Stomach (tissue), 9 donors: Measurements from ENCODE around the gene FAM124B. TPM values are rescaled to one million over a fixed set of nuclear protein-coding genes. Genes with fewer than 3 reads are reported as not detected.

Experiments
- DNase-seq, 2 donors: peaks; one replicate each; pipeline versions ENCODE4 v3.0.0 to v3.0.0-alpha.2; 2013 to 2019
- H3K27ac ChIP-seq, 5 donors: fragments of 200-600 bp in 4 of 5; sonication (generic) in 4 of 5; one replicate each; pipeline ENCODE4 v1.5.1; 2013 to 2019; ENCODE audit warnings: mild to moderate bottlenecking in 1 of 5, moderate library complexity in 1 of 5
- H3K27me3 ChIP-seq, 3 donors: fragments of 200-600 bp; sonication (generic); one replicate each; pipeline ENCODE4 v1.5.1; 2017 to 2019; ENCODE audit warnings: mixed run types in 1 of 3
- H3K36me3 ChIP-seq, 4 donors: fragments of 200-600 bp; sonication (generic); 1 replicate in 3 of 4; 2 replicates in 1 of 4; pipeline ENCODE4 v1.5.1; 2016 to 2019
- H3K4me1 ChIP-seq, 4 donors: fragments of 200-600 bp; sonication (generic); one replicate each; pipeline ENCODE4 v1.5.1; 2016 to 2019
- H3K4me3 ChIP-seq, 4 donors: fragments of 200-600 bp; sonication (generic) in 3 of 4; one replicate each; pipeline ENCODE4 v1.5.1; 2016 to 2019; ENCODE audit warnings: mild to moderate bottlenecking in 1 of 4
- H3K9me3 ChIP-seq, 4 donors: fragments of 200-600 bp; sonication (generic); one replicate each; pipeline ENCODE4 v1.5.1; 2016 to 2019
- CTCF ChIP-seq, 7 experiments: fragments of 450-650 bp in 4 of 7; fragments of 200-600 bp in 3 of 7; sonication (generic) in 3 of 7; IDR thresholded peaks; one replicate each; pipeline ENCODE4 v1.5.1; 2016 to 2019; ENCODE audit warnings: antibody characterized with exemption in 7 of 7, control low read depth in 2 of 7, mild to moderate bottlenecking in 1 of 7
- EP300 ChIP-seq: sonication (generic); formaldehyde crosslinking; IDR thresholded peaks from one replicate; pipeline ENCODE4 v1.6.1; 2017; ENCODE audit warnings: antibody characterized with exemption
- POLR2A ChIP-seq, 4 donors: fragments of 450-650 bp; IDR thresholded peaks; one replicate each; pipeline ENCODE4 v1.6.1; 2016; ENCODE audit warnings: antibody characterized with exemption in 4 of 4, control low read depth in 2 of 4, mild to moderate bottlenecking in 1 of 4, moderate library complexity in 1 of 4
- POLR2AphosphoS5 ChIP-seq, 3 donors: sonication (generic); formaldehyde crosslinking; IDR thresholded peaks; one replicate each; pipeline ENCODE4 v1.6.1; 2016; ENCODE audit warnings: antibody characterized with exemption in 3 of 3
- WGBS, 5 donors: extraction: QIAGEN DNeasy Blood & Tissue Kit in 3 of 5; methylation state at CpG; one replicate each; pipeline versions ENCODE4 v1.1.5 to v1.1.7; 2013 to 2018; 5-methylcytosine and 5-hydroxymethylcytosine counted together
- intact Hi-C: fragments of 100-400 bp; cut with DNase I; formaldehyde crosslinking; loops from one replicate; pipeline ENCODE4 v1.15.1; 2023; ENCODE audit warnings: low total_unique reads
- polyA plus RNA-seq, 3 donors: library from polyadenylated mRNA; stranded (reverse); fragments of 200-250 nt; gene quantifications; one replicate each; pipeline ENCODE4 v1.2.3, GENCODE V29; 2013
- total RNA-seq, 5 donors: library from RNA; depleted of rRNA; stranded (reverse); fragments of >200 nt; gene quantifications; one replicate each; pipeline versions ENCODE4 v1.1.0 to v1.2.3, GENCODE V29; 2014 to 2016
- donor health status: healthy with polysubstance abuse.
- donor health status: Bipolar disorder and iron deficiency.
- donor health status: healthy.

Gene FAM124B
- total and polyA plus RNA-seq, 8 donors, result 0.25 to 6.4 (median 0.82) TPM; not detected in 2

GRCh38 chr2:224416656-224417360, 14.9 kb upstream of the FAM124B start:
- Histone ChIP-seq H3K36me3 (no peaks in the 10 kb centered on the region), H3K4me1 (no peaks in the 10 kb centered on the region), H3K9me3 (no peaks in the 10 kb centered on the region), H3K27ac (no peak overlapping the region), H3K4me3 (no peak overlapping the region), H3K27me3 (no peaks in the 10 kb centered on the region)
- intact Hi-C loops, result no loop called here
- TF ChIP-seq POLR2A (IDR thresholded peaks at IDR 0.05) (no peak), EP300 (no peak), CTCF (IDR thresholded peaks at IDR 0.05) (no peak)
- WGBS, 5 donors, result 77 to 96% (median 87%) methylated on average over 5 of the region's 5 CpGs
- DNase-seq, result no peak

GRCh38 chr2:224413381-224413780, 11.5 kb upstream of the FAM124B start:
- no peaks in the 10 kb centered on the region for H3K9me3 ChIP-seq
- DNase-seq, result no peak
- H3K27ac ChIP-seq, result no peak overlapping the region
- no peaks in the 10 kb centered on the region for H3K36me3 ChIP-seq
- no peak overlapping the region for H3K4me3 ChIP-seq
- TF ChIP-seq POLR2A (IDR thresholded peaks at IDR 0.05) (no peak), EP300 (no peak), POLR2AphosphoS5 (IDR thresholded peaks at IDR 0.05) (no peak), CTCF (IDR thresholded peaks at IDR 0.05) (no peak)
- H3K27me3 ChIP-seq, result no peaks in the 10 kb centered on the region
- WGBS, 5 donors, result 83 to 98% (median 95%) methylated on average over 2 of the region's 2 CpGs
- intact Hi-C loops, result no loop called here
- H3K4me1 ChIP-seq, result no peaks in the 10 kb centered on the region

GRCh38 chr2:224412141-224413015, 10.5 kb upstream of the FAM124B start:
- intact Hi-C loops, result no loop called here
- peak in 1 of 2 donors; percentile 50 for DNase-seq
- WGBS, 5 donors, result 66 to 76% (median 72%) methylated on average over 18 of the region's 18 CpGs
- Histone ChIP-seq H3K27me3 (no peaks in the 10 kb centered on the region), H3K36me3 (no peaks in the 10 kb centered on the region), H3K27ac (peak overlapping the region in 1 of 5 donors; percentile 44), H3K4me1 (no peaks in the 10 kb centered on the region), H3K4me3 (no peak overlapping the region), H3K9me3 (no peaks in the 10 kb centered on the region)
- TF ChIP-seq EP300 (no peak), POLR2A (IDR thresholded peaks at IDR 0.05) (no peak), POLR2AphosphoS5 (IDR thresholded peaks at IDR 0.05) (no peak), CTCF (IDR thresholded peaks at IDR 0.05) (no peak)

- H3K4me3 ChIP-seq, result no peak overlapping the region
- 70 to 90% (median 84%) methylated on average over 3 of the region's 3 CpGs for WGBS, 5 donors
- intact Hi-C loops, result no loop called here
Measured at GRCh38 chr2:224410946-224411561, 9.1 kb upstream of the FAM124B start.

More at GRCh38 chr2:224410946-224411561, 9.1 kb upstream of the FAM124B start:
- Histone ChIP-seq H3K9me3 (peaks cover 0 to 4% (median 0%) of the 10 kb centered on the region in 4 donors), H3K27ac (no peak overlapping the region), H3K36me3 (no peaks in the 10 kb centered on the region), H3K4me1 (no peaks in the 10 kb centered on the region), H3K27me3 (no peaks in the 10 kb centered on the region)
- DNase-seq, result no peak
- TF ChIP-seq CTCF (IDR thresholded peaks at IDR 0.05) (no peak), POLR2A (IDR thresholded peaks at IDR 0.05) (no peak), EP300 (no peak), POLR2AphosphoS5 (IDR thresholded peaks at IDR 0.05) (no peak)
